IPS-18c (cell line): ENCODE results near the gene ZNF77.
A peak's percentile ranks its signal among the peaks of the same experiment; 100 is the strongest.
"Not testable (repeated sequence)": the region's sequence is repeated elsewhere in the genome, so short reads cannot be mapped to it uniquely, and the experiment has no call there.

Experiments used
- H3K4me3 ChIP-seq: 2 replicates; pipeline ENCODE4 v1.7.0; 2013; ENCODE audit warnings: low read depth, mild to moderate bottlenecking, low read length, moderate library complexity; ENCODE audit not compliant: insufficient read depth
- H3K9me3 ChIP-seq: one replicate; pipeline ENCODE4 v1.6.1; 2013; ENCODE audit warnings: mild to moderate bottlenecking, low read length, moderate library complexity; ENCODE audit not compliant: control insufficient read depth, insufficient read depth

The ZNF77 gene

GRCh38 chr19:2900296-2901252 lies 44.2 kb downstream of the ZNF77 start, which contains the start of gene ZNF57:
Gene ZNF57 (plus strand): TSS chr19:2900928. CDS start chr19:2901046, 118 bp downstream.
- Histone ChIP-seq H3K9me3 (no peaks in the 10 kb centered on the region), H3K4me3 (peak within 1 kb of the TSS; percentile 81)

- H3K9me3 ChIP-seq: peaks cover 2% of the 10 kb centered on the region
- H3K4me3 ChIP-seq: no peak overlapping the region
These were observed 48.1 kb downstream of the ZNF77 start for GRCh38 chr19:2896694-2897093.

DNA sequence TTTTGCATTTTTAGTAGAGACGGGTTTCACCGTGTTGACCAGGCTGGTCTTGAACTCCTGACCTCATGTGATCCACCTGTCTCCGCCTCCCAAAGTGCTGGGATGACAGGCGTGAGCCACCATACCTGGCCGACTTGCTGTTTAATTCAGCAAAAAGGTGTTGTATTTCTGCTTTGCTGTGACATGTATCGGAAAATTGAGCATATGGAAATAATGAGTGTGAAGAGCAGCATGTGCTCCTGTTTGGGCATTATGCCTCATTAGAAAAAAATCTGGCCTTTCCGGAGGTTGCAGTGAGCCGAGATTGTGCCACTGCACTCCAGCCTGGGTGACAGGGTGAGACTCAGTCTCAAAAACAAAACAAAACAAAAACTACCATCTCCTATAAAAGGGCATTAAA lies 54.2 kb downstream of the ZNF77 start:
- not testable (repeated sequence) for H3K9me3 ChIP-seq, H3K4me3 ChIP-seq

DNA sequence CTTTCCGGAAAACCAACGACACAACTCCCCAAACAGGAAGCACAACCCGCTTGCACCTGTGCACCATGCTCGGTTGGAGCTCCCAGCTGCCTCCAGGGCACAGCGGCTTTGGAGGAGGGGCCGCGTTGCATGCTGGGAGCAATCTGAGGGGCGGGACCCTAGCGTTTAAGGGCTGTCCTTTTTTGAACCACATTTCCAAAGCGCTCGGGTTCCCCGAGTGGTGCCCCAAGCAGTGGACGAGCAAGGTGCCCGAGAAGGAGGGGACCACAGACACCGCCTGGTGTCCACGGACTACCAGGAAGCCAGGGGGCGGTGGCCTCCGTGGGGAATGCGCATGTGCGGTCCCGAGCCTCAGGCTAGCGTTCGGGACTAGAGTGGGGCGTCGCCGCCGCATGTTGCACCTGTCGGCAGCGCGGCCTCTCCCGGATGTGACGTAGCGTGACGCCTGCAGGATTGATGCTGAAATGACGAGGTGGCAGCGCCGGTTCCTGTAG lies 56.0 kb downstream of the ZNF77 start:
- Histone ChIP-seq H3K4me3 (no peak overlapping the region), H3K9me3 (peaks cover 2% of the 10 kb centered on the region)

DNA sequence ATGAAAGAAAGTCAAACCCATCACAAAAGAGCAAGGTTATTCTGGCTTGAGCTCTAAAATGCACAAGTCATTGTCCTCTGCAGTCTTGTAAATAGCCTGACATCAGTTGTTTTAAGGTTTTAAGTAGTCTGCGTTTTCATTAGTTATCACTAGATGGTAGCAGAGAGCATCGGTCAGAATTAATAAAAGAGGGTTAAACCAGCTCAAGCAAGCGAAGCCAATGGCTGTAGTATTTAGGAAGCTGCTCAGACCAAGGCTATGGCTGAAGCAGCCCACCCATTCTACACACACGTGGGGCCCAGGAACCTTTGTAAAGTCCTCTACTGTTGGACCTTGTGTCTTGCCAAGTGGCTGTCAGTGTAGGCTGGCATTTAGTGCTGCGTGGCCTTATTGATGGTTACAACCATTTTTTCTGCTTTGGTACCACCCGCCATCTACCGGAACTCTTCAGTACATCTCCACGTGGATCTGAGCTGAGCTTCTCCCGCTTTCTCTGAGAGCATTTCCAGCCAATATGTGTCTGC lies 57.3 kb downstream of the ZNF77 start:
- Histone ChIP-seq H3K9me3 (peaks cover 2% of the 10 kb centered on the region), H3K4me3 (no peak overlapping the region)

DNA sequence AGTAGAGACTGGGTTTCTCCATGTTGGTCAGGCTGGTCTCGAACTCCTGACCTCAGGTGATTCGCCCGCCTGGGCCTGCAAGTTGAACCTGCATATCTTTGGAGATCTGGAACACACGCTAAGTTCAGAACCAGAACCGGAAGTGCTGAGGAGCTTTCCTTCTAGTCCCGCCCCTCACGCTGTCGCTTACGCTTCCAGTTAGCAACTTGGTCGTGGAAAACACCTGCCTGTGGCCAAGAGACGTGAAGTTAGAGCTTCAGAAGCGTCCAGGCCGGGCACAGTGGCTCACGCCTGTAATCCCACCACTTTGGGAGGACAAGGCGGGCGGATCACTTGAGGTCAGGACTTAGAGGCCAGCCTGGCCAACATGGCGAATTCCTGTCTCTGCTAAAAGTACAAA lies 59.0 kb downstream of the ZNF77 start:
- H3K4me3 ChIP-seq: no peak overlapping the region
- H3K9me3 ChIP-seq: peaks cover 5% of the 10 kb centered on the region

GRCh38 chr19:2883686-2884439 lies 60.9 kb downstream of the ZNF77 start:
- peaks cover 6% of the 10 kb centered on the region for H3K9me3 ChIP-seq

More at GRCh38 chr19:2883686-2884439, 60.9 kb downstream of the ZNF77 start:
- no peak overlapping the region for H3K4me3 ChIP-seq
